ENCODE measurements around the gene ADGRL3.

ADGRL3 gene

DNA sequence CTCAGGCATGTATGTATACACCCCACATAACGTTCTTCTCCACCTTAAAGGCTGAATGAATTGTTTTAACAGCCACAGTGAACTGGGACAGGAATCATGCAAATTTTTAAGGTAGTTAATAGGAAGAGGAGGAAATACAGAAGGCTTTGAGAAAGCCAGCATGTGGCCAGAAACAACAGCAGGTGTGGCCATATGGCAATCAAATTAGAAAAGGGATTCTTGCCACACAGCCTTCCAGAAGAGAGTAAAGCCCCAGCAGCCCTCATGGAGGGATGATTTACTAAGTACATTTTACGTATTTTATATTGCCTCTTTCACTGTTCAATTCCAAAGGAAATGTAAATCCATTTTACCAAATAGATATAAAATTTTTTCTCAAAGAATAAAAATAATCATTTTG lies 792.2 kb downstream of the ADGRL3 start:
- H4K20me1 ChIP-seq (ENCODE audit: insufficient read depth) = no peaks in the 10 kb centered on the region
- H3K9ac ChIP-seq = no peak overlapping the region
- no peak overlapping the region for H3K4me2 ChIP-seq
- TF ChIP-seq, protein P1, sequence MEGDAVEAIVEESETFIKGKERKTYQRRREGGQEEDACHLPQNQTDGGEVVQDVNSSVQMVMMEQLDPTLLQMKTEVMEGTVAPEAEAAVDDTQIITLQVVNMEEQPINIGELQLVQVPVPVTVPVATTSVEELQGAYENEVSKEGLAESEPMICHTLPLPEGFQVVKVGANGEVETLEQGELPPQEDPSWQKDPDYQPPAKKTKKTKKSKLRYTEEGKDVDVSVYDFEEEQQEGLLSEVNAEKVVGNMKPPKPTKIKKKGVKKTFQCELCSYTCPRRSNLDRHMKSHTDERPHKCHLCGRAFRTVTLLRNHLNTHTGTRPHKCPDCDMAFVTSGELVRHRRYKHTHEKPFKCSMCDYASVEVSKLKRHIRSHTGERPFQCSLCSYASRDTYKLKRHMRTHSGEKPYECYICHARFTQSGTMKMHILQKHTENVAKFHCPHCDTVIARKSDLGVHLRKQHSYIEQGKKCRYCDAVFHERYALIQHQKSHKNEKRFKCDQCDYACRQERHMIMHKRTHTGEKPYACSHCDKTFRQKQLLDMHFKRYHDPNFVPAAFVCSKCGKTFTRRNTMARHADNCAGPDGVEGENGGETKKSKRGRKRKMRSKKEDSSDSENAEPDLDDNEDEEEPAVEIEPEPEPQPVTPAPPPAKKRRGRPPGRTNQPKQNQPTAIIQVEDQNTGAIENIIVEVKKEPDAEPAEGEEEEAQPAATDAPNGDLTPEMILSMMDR (conservative IDR thresholded peaks at IDR 0.05; ENCODE audit: low read depth, low read length) = no peak
- H3K79me2 ChIP-seq (ENCODE audit: insufficient read depth, low read depth) = no peaks in the 10 kb centered on the region
- no peaks in the 10 kb centered on the region for H3K4me1 ChIP-seq (ENCODE audit: low read depth, poor library complexity, severe bottlenecking)
- H3K36me3 ChIP-seq (ENCODE audit: insufficient read depth) = no peaks in the 10 kb centered on the region
- no peak overlapping the region for H2AFZ ChIP-seq (ENCODE audit: low read depth)
- no peak overlapping the region for H3K4me3 ChIP-seq (IDR thresholded peaks at IDR 0.05; ENCODE audit: insufficient read depth, low read depth, low read length)
- no peaks in the 10 kb centered on the region for H3K27me3 ChIP-seq (ENCODE audit: insufficient read depth, low read depth)
- no peak overlapping the region for H3K27ac ChIP-seq

DNA sequence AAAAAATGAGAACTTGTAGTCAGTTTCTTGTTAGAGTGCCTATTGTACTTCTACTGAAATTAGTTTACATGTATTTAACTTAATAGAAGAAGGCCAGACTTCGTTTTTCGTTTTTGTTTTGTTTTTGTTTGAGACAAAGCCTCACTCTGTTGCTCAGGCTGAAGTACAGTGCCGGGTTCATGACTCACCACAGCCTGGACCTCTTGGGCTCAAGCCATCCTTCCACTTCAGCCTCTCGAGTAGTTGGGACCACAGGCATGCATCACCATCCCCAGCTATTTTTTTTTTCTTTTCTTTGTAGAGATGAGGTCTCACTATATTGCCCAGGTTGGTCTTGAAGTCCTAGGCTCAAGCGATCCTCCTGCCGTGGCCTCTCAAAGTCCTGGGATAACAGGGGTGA lies 793.9 kb downstream of the ADGRL3 start:
- no peak overlapping the region for H3K4me2 ChIP-seq
- no peaks in the 10 kb centered on the region for H3K27me3 ChIP-seq (ENCODE audit: insufficient read depth, low read depth)
- H2AFZ ChIP-seq (ENCODE audit: low read depth) = no peak overlapping the region
- TF ChIP-seq, protein P1 (conservative IDR thresholded peaks at IDR 0.05; ENCODE audit: low read depth, low read length) = no peak
- H3K79me2 ChIP-seq (ENCODE audit: insufficient read depth, low read depth) = no peaks in the 10 kb centered on the region
- H3K9ac ChIP-seq = no peak overlapping the region
- no peak overlapping the region for H3K27ac ChIP-seq
- H3K36me3 ChIP-seq (ENCODE audit: insufficient read depth) = no peaks in the 10 kb centered on the region
- no peak overlapping the region for H3K4me3 ChIP-seq (IDR thresholded peaks at IDR 0.05; ENCODE audit: insufficient read depth, low read depth, low read length)
- H4K20me1 ChIP-seq (ENCODE audit: insufficient read depth) = no peaks in the 10 kb centered on the region
- H3K4me1 ChIP-seq (ENCODE audit: low read depth, poor library complexity, severe bottlenecking) = no peaks in the 10 kb centered on the region

DNA sequence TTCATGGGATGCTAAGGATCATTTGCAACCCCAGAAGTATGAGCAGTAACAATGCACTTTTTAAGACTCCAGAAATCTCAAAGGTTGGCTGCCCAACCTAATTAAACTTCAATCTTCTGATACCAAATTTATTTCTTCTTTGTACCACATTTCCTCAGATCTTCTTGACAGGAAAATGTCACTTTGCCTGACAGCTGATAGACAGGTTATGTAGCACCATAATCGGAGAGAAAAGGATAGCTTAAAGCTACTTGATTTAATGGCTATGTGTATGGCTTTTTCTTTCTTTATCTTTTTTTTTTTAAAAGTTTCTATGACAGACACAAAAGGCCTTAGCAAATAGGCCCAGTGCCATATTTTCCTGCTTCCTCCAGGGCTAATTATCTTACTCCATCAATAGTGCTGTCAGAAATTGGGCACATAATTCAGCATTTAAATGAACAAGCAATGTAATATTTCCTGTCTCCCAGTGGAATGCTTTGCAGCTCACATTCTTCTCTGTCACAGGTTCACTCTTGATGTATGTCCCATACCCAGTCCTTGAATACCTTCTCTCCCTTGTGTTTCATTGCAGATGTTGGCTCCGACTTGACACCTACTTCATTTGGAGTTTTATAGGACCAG lies 795.7 kb downstream of the ADGRL3 start:
- no peaks in the 10 kb centered on the region for H4K20me1 ChIP-seq (ENCODE audit: insufficient read depth)
- no peak overlapping the region for H3K4me2 ChIP-seq
- no peak overlapping the region for H2AFZ ChIP-seq (ENCODE audit: low read depth)
- H3K36me3 ChIP-seq (ENCODE audit: insufficient read depth) = no peaks in the 10 kb centered on the region
- no peaks in the 10 kb centered on the region for H3K27me3 ChIP-seq (ENCODE audit: insufficient read depth, low read depth)
- H3K27ac ChIP-seq = no peak overlapping the region
- TF ChIP-seq, protein P1 (conservative IDR thresholded peaks at IDR 0.05; ENCODE audit: low read depth, low read length) = no peak
- H3K9ac ChIP-seq = no peak overlapping the region
- H3K79me2 ChIP-seq (ENCODE audit: insufficient read depth, low read depth) = no peaks in the 10 kb centered on the region
- no peak overlapping the region for H3K4me3 ChIP-seq (IDR thresholded peaks at IDR 0.05; ENCODE audit: insufficient read depth, low read depth, low read length)
- H3K4me1 ChIP-seq (ENCODE audit: low read depth, poor library complexity, severe bottlenecking) = no peaks in the 10 kb centered on the region

DNA sequence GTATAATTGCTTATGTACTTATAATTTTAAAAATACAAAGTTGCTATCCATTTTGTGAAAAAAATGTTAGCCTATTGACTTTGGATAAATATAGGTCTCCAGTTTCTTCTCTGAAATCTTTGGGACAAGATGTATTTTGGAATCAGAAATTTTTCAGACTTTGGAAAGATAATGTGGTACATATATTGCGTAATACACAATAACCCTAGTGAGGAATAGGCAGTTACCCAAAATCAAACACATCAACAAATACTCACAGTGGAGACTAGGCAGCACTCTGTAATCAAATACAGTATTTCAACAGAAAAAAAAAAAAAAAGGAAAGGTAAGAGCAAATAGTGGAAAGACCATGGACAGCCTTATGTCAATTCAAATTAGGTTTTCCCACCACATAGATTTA lies 796.8 kb downstream of the ADGRL3 start:
- H3K4me2 ChIP-seq = no peak overlapping the region
- no peaks in the 10 kb centered on the region for H4K20me1 ChIP-seq (ENCODE audit: insufficient read depth)
- H3K4me3 ChIP-seq (IDR thresholded peaks at IDR 0.05; ENCODE audit: insufficient read depth, low read depth, low read length) = no peak overlapping the region
- no peaks in the 10 kb centered on the region for H3K4me1 ChIP-seq (ENCODE audit: low read depth, poor library complexity, severe bottlenecking)
- TF ChIP-seq, protein P1 (conservative IDR thresholded peaks at IDR 0.05; ENCODE audit: low read depth, low read length) = no peak
- H3K27ac ChIP-seq = no peak overlapping the region
- no peaks in the 10 kb centered on the region for H3K36me3 ChIP-seq (ENCODE audit: insufficient read depth)
- no peak overlapping the region for H2AFZ ChIP-seq (ENCODE audit: low read depth)
- no peak overlapping the region for H3K9ac ChIP-seq
- no peaks in the 10 kb centered on the region for H3K79me2 ChIP-seq (ENCODE audit: insufficient read depth, low read depth)
- no peaks in the 10 kb centered on the region for H3K27me3 ChIP-seq (ENCODE audit: insufficient read depth, low read depth)
